ENCODE results near the gene DPH6. TPM values are rescaled to one million over a fixed set of nuclear protein-coding genes. Genes with fewer than 3 reads are reported as not detected.

DPH6 gene
- total and polyA plus RNA-seq, 12 donors, result 6.1 to 25.8 (median 22.9) TPM

DNA sequence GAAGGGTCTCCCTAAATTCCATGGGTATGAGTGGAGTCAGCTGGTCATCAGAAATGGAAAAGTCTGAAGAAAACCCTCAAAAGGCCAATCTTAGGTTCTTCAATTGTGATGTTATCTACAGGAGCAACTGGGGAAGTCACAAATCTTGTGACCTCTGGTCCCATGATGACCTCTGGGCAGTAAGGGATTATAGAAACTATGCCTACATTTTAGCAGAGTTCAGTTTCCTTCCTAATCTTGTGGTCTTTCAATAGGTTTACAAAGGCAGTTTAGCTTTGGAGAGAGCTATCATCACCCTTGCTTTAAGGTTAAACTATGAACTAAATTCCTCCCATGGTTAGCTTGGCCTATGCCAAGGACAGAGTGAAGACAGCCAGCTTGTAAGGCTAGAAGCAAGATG, 225.1 kb downstream of the DPH6 start:
- Histone ChIP-seq H3K9me3 (no peaks in the 10 kb centered on the region), H3K4me3 (no peak overlapping the region), H3K36me3 (no peaks in the 10 kb centered on the region), H3K4me1 (no peaks in the 10 kb centered on the region), H3K27me3 (no peaks in the 10 kb centered on the region), H3K27ac (no peak overlapping the region)
- ATAC-seq (no peak), DNase-seq (no peak)
- intact Hi-C loops (cut with DNase I), result no loop called here
- no peak for TF ChIP-seq CTCF (IDR thresholded peaks at IDR 0.05)

Small RNAs within 50 kb of the gene (microRNA-seq; reads per million reads assigned to microRNA genes)
- gene MIR3942, result 0 to 1.0 reads per million in 2 donors
